PFSK-1 (cell line): ENCODE data around the gene ACOX1.

Experiments
- FOXP2 ChIP-seq: optimal IDR thresholded peaks from 2 replicates; pipeline ENCODE3; 2011; ENCODE audit warnings: borderline replicate concordance, control low read depth, inconsistent platforms; ENCODE audit not compliant: insufficient read depth; ENCODE audit errors: extremely low read length, extremely low read depth
- TF ChIP-seq, protein P1 (sequence below), 2 experiments: IDR thresholded peaks; 2 replicates each; pipeline versions ENCODE4 v1.6.1 to v1.8.0; 2011 to 2012; ENCODE audit warnings: low read depth in 2 of 2, low read length in 2 of 2, control low read depth in 1 of 2, inconsistent platforms in 1 of 2, mild to moderate bottlenecking in 1 of 2, moderate library complexity in 1 of 2; ENCODE audit not compliant: insufficient read depth in 1 of 2

DNA sequence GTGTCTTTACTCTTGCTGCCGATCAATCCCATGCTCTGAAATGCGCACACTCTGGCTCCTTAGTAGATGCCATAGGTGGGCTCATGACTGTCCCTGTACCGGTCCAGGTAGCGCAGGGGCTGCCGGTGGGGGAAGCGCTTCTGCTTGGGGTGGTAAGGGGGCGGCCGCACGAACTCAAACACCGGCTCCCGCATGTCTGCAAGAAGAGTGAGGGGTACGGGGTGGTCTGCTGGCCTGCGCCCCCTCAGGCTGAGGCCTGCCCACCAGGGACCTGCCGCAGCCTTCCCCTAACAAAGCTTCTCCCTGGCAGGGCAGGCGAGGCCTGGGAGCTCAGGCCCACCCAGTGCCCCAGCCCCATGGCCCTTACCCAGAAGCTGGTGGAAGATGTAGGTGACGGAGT lies 80.2 kb downstream of the ACOX1 start:
- no peak for TF ChIP-seq FOXP2
- TF ChIP-seq, protein P1, sequence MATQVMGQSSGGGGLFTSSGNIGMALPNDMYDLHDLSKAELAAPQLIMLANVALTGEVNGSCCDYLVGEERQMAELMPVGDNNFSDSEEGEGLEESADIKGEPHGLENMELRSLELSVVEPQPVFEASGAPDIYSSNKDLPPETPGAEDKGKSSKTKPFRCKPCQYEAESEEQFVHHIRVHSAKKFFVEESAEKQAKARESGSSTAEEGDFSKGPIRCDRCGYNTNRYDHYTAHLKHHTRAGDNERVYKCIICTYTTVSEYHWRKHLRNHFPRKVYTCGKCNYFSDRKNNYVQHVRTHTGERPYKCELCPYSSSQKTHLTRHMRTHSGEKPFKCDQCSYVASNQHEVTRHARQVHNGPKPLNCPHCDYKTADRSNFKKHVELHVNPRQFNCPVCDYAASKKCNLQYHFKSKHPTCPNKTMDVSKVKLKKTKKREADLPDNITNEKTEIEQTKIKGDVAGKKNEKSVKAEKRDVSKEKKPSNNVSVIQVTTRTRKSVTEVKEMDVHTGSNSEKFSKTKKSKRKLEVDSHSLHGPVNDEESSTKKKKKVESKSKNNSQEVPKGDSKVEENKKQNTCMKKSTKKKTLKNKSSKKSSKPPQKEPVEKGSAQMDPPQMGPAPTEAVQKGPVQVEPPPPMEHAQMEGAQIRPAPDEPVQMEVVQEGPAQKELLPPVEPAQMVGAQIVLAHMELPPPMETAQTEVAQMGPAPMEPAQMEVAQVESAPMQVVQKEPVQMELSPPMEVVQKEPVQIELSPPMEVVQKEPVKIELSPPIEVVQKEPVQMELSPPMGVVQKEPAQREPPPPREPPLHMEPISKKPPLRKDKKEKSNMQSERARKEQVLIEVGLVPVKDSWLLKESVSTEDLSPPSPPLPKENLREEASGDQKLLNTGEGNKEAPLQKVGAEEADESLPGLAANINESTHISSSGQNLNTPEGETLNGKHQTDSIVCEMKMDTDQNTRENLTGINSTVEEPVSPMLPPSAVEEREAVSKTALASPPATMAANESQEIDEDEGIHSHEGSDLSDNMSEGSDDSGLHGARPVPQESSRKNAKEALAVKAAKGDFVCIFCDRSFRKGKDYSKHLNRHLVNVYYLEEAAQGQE (IDR thresholded peaks at IDR 0.05; ENCODE audit: insufficient read depth in 1 of 2, low read depth in 2 of 2, low read length in 2 of 2) = no peak
